Nephron progenitor cell (in vitro differentiated cells): ENCODE results near the gene C10orf90.

ENCODE experiments used
- DNase-seq: peaks from one replicate; pipeline ENCODE4 v3.0.0; 2021
- H3K27ac Mint-ChIP-seq: 2 replicates; pipeline ENCODE4 v1.8.0; 2021; ENCODE audit warnings: mild to moderate bottlenecking, moderate library complexity, mixed read lengths
- H3K27me3 Mint-ChIP-seq: 2 replicates; pipeline ENCODE4 v1.8.0; 2021; ENCODE audit warnings: mild to moderate bottlenecking, low read depth, mixed read lengths; ENCODE audit not compliant: poor library complexity
- H3K36me3 Mint-ChIP-seq: 2 replicates; pipeline ENCODE4 v1.8.0; 2021; ENCODE audit warnings: low read depth, mixed read lengths
- H3K4me1 Mint-ChIP-seq: 2 replicates; pipeline ENCODE4 v1.8.0; 2021; ENCODE audit warnings: mixed read lengths
- H3K4me3 Mint-ChIP-seq: 2 replicates; pipeline ENCODE4 v1.8.0; 2021; ENCODE audit warnings: mild to moderate bottlenecking, moderate library complexity, mixed read lengths
- H3K9me3 Mint-ChIP-seq: 2 replicates; pipeline ENCODE4 v1.8.0; 2021; ENCODE audit warnings: mild to moderate bottlenecking, moderate library complexity, mixed read lengths
- TF ChIP-seq, protein P1 (sequence below): fragments of 200-600 bp; sonication (generic); IDR thresholded peaks from 2 replicates; pipeline ENCODE4 v1.5.0; 2021; ENCODE audit warnings: antibody characterized with exemption

Gene C10orf90

DNA sequence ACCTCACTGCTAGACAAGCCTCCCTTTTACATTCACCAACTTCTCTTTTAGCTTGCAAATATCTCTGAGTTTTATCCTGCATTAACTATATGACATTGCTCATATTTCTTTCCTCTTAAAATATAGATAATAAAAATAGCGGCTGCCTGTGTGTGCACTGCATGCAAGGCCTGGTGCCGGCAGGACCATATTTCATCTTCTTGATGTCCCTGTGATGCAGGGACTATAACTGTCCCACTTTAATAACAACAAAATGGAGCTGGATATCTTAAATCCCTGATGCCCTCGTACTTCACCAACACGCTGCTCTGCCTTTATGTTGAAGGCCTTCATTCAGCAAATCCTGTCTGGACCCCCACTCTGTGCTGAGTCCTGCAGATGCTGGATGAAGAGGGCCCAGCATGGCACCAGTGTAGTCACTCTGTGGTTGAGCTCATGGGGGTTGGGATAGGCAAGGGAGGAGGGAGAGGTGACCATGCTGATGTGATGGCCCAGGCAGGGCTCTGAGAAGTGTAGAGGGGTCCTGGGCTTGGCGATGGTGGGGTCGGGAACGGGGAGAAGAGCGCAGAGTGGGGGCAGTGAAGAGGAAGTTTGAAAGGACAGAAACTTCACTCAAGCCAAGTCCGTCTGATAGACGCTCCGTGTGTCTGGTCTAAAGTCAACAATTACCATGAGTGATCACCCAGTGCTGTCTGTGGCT lies 40.4 kb downstream of the C10orf90 start:
- no peak for DNase-seq
- Mint-ChIP-seq H3K9me3 (no peaks in the 10 kb centered on the region), H3K27me3 (no peaks in the 10 kb centered on the region)

DNA sequence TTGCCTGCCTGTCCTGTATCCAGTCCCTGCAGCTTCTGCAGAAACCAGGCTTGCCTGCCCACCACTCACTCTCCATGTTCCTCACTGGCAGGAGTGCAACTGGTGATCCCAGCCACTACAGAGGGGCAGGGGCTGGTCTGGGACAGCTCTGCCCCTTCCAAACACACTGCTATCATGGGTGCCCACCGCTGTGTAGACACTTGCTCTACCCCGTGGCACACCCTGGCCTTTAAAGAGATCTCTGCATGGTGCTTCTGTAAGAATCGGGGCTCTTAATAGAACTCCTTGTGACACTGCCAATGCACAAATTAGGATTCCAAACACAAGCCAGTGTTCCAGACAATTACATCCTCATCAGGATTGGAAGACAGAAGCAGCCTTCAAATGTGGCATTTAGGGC lies 41.7 kb downstream of the C10orf90 start:
- Mint-ChIP-seq H3K9me3 (no peaks in the 10 kb centered on the region), H3K27me3 (no peaks in the 10 kb centered on the region), H3K27ac (no peak overlapping the region), H3K4me3 (no peak overlapping the region), H3K4me1 (peaks cover 7% of the 10 kb centered on the region), H3K36me3 (no peaks in the 10 kb centered on the region)
- TF ChIP-seq, protein P1, sequence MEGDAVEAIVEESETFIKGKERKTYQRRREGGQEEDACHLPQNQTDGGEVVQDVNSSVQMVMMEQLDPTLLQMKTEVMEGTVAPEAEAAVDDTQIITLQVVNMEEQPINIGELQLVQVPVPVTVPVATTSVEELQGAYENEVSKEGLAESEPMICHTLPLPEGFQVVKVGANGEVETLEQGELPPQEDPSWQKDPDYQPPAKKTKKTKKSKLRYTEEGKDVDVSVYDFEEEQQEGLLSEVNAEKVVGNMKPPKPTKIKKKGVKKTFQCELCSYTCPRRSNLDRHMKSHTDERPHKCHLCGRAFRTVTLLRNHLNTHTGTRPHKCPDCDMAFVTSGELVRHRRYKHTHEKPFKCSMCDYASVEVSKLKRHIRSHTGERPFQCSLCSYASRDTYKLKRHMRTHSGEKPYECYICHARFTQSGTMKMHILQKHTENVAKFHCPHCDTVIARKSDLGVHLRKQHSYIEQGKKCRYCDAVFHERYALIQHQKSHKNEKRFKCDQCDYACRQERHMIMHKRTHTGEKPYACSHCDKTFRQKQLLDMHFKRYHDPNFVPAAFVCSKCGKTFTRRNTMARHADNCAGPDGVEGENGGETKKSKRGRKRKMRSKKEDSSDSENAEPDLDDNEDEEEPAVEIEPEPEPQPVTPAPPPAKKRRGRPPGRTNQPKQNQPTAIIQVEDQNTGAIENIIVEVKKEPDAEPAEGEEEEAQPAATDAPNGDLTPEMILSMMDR, result no peak
- no peak for DNase-seq

More for the DNA sequence above, 40.4 kb downstream of the C10orf90 start:
- no peak overlapping the region for H3K27ac Mint-ChIP-seq
- H3K4me3 Mint-ChIP-seq, result no peak overlapping the region
- no peaks in the 10 kb centered on the region for H3K36me3 Mint-ChIP-seq
- TF ChIP-seq, protein P1, result no peak
- peaks cover 7% of the 10 kb centered on the region for H3K4me1 Mint-ChIP-seq

DNA sequence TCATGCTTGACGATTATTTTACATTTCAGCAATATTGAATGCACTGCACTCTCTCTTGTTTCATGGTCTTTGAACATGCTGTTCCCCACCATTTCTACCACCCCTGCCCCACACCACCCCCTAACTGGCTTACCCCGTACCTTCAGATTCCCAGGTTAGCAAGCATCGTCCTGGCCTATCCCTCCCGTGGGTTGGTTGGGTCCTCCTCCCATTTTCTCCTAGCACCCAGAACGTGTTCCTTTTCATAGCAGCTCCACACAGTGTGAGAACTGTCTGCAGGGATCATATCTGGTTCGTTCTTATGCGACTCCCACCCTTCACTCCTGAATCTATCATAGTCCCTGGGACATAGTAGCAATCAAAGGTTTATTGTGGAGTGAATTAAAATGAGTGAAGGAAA lies 48.6 kb downstream of the C10orf90 start:
- H3K36me3 Mint-ChIP-seq, result no peaks in the 10 kb centered on the region
- no peak for DNase-seq
- H3K4me1 Mint-ChIP-seq, result peaks cover 6% of the 10 kb centered on the region
- peaks cover 4% of the 10 kb centered on the region for H3K27me3 Mint-ChIP-seq
- no peak overlapping the region for H3K27ac Mint-ChIP-seq
- TF ChIP-seq, protein P1, result no peak
- no peak overlapping the region for H3K4me3 Mint-ChIP-seq
- peaks cover 3% of the 10 kb centered on the region for H3K9me3 Mint-ChIP-seq

DNA sequence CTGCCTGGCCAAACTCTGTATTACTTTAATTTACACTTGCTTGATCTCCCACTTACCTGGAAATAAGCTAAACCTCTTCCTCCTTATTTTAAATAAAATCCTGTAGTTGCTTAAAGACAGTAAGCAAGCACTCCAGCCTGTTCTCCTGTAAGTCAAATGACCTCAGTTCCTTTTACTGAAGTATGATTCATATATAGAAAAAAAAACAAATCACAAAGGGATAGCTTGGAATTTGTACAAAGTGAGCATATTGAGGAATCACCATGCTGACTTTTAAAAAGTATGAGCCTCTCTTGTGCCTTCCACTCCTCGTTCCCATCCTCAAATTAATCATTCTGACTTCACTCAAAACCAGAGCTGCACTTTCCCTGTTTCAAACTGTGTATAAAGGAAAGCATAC lies 52.0 kb downstream of the C10orf90 start:
- DNase-seq, result no peak
- H3K36me3 Mint-ChIP-seq, result no peaks in the 10 kb centered on the region
- peaks cover 4% of the 10 kb centered on the region for H3K27me3 Mint-ChIP-seq
- H3K4me3 Mint-ChIP-seq, result no peak overlapping the region
- peaks cover 12% of the 10 kb centered on the region for H3K4me1 Mint-ChIP-seq
- TF ChIP-seq, protein P1, result no peak
- H3K9me3 Mint-ChIP-seq, result peaks cover 3% of the 10 kb centered on the region
- no peak overlapping the region for H3K27ac Mint-ChIP-seq

DNA sequence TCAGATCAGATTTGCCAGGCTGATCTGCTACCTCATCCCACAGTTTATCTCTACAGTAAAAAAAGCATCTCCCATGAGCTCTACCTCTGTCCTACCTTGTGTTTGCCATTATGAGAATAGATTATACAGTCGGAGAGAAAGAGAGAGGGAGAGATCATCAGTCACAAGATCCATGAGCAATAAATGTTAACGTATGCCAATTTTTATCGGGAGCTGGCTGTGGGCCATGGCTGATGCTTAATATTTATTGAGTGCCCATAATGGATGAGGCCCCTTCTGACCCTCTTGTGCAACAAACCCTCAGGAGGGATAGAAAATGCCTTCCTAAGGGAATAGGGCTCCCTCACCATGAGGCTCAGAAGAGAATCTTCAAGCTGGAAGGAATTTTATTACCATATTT lies 52.8 kb downstream of the C10orf90 start:
- Mint-ChIP-seq H3K4me3 (no peak overlapping the region), H3K27me3 (peaks cover 7% of the 10 kb centered on the region), H3K4me1 (peaks cover 12% of the 10 kb centered on the region), H3K27ac (no peak overlapping the region), H3K36me3 (no peaks in the 10 kb centered on the region), H3K9me3 (peaks cover 3% of the 10 kb centered on the region)
- TF ChIP-seq, protein P1, result no peak
- no peak for DNase-seq

DNA sequence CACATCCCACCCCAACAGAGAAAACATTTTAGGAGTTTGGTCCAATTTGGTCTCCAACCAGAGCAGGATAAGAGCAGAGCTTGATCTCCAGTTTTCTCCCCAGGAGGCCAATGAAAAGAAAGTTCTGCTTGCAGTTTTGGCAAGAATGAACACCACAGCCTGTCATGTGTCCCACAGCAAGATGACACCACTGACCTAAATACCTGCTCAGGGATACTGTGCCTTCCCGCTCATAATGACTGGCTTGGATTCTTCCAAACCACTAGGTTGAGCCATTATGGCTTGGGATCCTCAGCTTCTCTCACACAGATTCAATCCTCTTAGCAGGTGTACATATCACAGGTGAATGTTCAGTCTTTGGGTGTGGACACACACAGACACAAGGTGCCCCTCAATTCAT lies 53.3 kb downstream of the C10orf90 start:
- Mint-ChIP-seq H3K4me3 (no peak overlapping the region), H3K9me3 (peaks cover 3% of the 10 kb centered on the region), H3K27me3 (peaks cover 7% of the 10 kb centered on the region), H3K36me3 (no peaks in the 10 kb centered on the region), H3K27ac (no peak overlapping the region), H3K4me1 (peaks cover 12% of the 10 kb centered on the region)
- TF ChIP-seq, protein P1, result no peak
- no peak for DNase-seq
